Measurements from ENCODE around the gene CCDC102B. TPM values are rescaled to one million over a fixed set of nuclear protein-coding genes. Genes with fewer than 3 reads are reported as not detected.

Gene CCDC102B
- polyA plus RNA-seq, 1 donor from 2014 or later = 8.7 TPM

GRCh38 chr18:68985172-68985820 is 187.4 kb downstream of the CCDC102B start:
- no peaks in the 10 kb centered on the region for H3K27me3 ChIP-seq (ENCODE audit: insufficient read depth, low read depth, low read length)
- H4K20me1 ChIP-seq (ENCODE audit: insufficient read depth) = no peaks in the 10 kb centered on the region
- peaks cover 4% of the 10 kb centered on the region for H3K9me3 ChIP-seq (ENCODE audit: low read length)
- no peak overlapping the region for H3K4me2 ChIP-seq (ENCODE audit: low read length)
- TF ChIP-seq RAD21 (conservative IDR thresholded peaks at IDR 0.05) (no peak), EP300 (conservative IDR thresholded peaks at IDR 0.05; ENCODE audit: poor library complexity, severe bottlenecking) (no peak), MXI1 (conservative IDR thresholded peaks at IDR 0.05; ENCODE audit: poor library complexity, severe bottlenecking) (no peak), TAF1 (IDR thresholded peaks at IDR 0.05; ENCODE audit: low read depth) (no peak), POLR2AphosphoS5 (IDR thresholded peaks at IDR 0.05) (no peak), CTCF (IDR thresholded peaks at IDR 0.05; ENCODE audit: poor library complexity, severe bottlenecking) (no peak), SMC3 (conservative IDR thresholded peaks at IDR 0.05; ENCODE audit: poor library complexity) (no peak), EZH2 (IDR thresholded peaks at IDR 0.05; ENCODE audit: borderline replicate concordance, insufficient read depth, low read length, poor library complexity, severe bottlenecking) (no peak)
- TF ChIP-seq, protein P1, sequence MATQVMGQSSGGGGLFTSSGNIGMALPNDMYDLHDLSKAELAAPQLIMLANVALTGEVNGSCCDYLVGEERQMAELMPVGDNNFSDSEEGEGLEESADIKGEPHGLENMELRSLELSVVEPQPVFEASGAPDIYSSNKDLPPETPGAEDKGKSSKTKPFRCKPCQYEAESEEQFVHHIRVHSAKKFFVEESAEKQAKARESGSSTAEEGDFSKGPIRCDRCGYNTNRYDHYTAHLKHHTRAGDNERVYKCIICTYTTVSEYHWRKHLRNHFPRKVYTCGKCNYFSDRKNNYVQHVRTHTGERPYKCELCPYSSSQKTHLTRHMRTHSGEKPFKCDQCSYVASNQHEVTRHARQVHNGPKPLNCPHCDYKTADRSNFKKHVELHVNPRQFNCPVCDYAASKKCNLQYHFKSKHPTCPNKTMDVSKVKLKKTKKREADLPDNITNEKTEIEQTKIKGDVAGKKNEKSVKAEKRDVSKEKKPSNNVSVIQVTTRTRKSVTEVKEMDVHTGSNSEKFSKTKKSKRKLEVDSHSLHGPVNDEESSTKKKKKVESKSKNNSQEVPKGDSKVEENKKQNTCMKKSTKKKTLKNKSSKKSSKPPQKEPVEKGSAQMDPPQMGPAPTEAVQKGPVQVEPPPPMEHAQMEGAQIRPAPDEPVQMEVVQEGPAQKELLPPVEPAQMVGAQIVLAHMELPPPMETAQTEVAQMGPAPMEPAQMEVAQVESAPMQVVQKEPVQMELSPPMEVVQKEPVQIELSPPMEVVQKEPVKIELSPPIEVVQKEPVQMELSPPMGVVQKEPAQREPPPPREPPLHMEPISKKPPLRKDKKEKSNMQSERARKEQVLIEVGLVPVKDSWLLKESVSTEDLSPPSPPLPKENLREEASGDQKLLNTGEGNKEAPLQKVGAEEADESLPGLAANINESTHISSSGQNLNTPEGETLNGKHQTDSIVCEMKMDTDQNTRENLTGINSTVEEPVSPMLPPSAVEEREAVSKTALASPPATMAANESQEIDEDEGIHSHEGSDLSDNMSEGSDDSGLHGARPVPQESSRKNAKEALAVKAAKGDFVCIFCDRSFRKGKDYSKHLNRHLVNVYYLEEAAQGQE (IDR thresholded peaks at IDR 0.05; ENCODE audit: borderline replicate concordance) = no peak
- H3K79me2 ChIP-seq (replicated peaks; ENCODE audit: insufficient read depth, low read length) = no peaks in the 10 kb centered on the region
- no peak overlapping the region for H3K4me3 ChIP-seq (ENCODE audit: low read length)
- no peak overlapping the region for H3K27ac ChIP-seq (ENCODE audit: low read length)
- no peaks in the 10 kb centered on the region for H3F3A ChIP-seq (ENCODE audit: insufficient read depth, low read length, poor library complexity, severe bottlenecking)
- H2AFZ ChIP-seq (ENCODE audit: low read depth, low read length) = no peak overlapping the region
- no peak overlapping the region for H3K9ac ChIP-seq (ENCODE audit: low read length)
- H3K9me2 ChIP-seq (ENCODE audit: insufficient read depth, low read length) = no peaks in the 10 kb centered on the region
- no peaks in the 10 kb centered on the region for H3K36me3 ChIP-seq (ENCODE audit: insufficient read depth, low read length)

DNA sequence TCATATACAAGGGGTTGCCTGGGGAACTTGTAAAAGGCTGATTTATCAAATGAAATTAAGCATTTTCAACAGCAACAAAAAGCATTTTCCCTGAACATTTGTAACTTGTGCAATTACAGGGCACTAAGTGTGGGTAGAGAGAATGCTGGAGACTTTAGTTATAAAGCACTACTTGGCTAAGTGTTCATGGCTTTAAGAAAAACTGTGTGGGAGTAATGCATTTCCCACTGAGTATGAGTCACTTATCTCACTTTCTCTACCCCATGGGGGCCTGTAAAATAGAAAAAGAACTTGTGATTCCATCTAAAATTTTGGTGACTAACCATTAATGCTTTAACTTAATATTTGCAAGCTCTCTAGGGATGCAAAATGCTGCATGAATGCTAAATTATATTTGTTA is 193.4 kb downstream of the CCDC102B start:
- Histone ChIP-seq H3K9me3 (ENCODE audit: low read length) (peaks cover 4% of the 10 kb centered on the region), H3K9ac (ENCODE audit: low read length) (no peak overlapping the region), H3K79me2 (replicated peaks; ENCODE audit: insufficient read depth, low read length) (no peaks in the 10 kb centered on the region), H3K36me3 (ENCODE audit: insufficient read depth, low read length) (no peaks in the 10 kb centered on the region), H4K20me1 (ENCODE audit: insufficient read depth) (no peaks in the 10 kb centered on the region), H3K27me3 (ENCODE audit: insufficient read depth, low read depth, low read length) (no peaks in the 10 kb centered on the region), H3F3A (ENCODE audit: insufficient read depth, low read length, poor library complexity, severe bottlenecking) (no peaks in the 10 kb centered on the region), H3K27ac (ENCODE audit: low read length) (no peak overlapping the region), H3K9me2 (ENCODE audit: insufficient read depth, low read length) (no peaks in the 10 kb centered on the region), H2AFZ (ENCODE audit: low read depth, low read length) (no peak overlapping the region), H3K4me2 (ENCODE audit: low read length) (no peak overlapping the region), H3K4me3 (ENCODE audit: low read length) (no peak overlapping the region)
- TF ChIP-seq SMC3 (conservative IDR thresholded peaks at IDR 0.05; ENCODE audit: poor library complexity) = no peak
- TF ChIP-seq EP300 (conservative IDR thresholded peaks at IDR 0.05; ENCODE audit: poor library complexity, severe bottlenecking) = peak; percentile 20
- no peak for TF ChIP-seq MXI1 (conservative IDR thresholded peaks at IDR 0.05; ENCODE audit: poor library complexity, severe bottlenecking)
- no peak for TF ChIP-seq CTCF (IDR thresholded peaks at IDR 0.05; ENCODE audit: poor library complexity, severe bottlenecking)
- no peak for TF ChIP-seq EZH2 (IDR thresholded peaks at IDR 0.05; ENCODE audit: borderline replicate concordance, insufficient read depth, low read length, poor library complexity, severe bottlenecking)

All from neural cell (in vitro differentiated cells).